Measurements from ENCODE around the gene MAB21L3.

DNA sequence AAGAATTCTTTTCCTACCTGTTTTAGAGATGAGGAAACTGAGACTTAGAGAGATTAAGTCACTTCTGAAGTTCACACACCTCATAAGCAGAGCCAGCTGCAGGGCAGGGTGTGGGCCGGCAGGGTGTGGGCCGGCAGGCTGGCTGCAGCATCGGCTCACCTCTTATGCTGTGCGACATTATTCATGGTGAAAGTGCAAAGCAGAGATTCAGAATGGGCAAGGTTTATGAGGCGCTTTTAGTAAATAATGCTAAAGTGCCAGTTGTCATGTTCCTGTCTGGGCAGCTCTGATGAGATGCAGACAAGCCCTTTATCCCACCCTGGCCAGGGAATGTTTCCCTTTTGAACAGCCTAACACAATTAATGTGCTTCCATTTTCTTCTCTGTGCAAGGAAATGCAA is 14.6 kb downstream of the MAB21L3 start:
- TF ChIP-seq POLR2A (IDR thresholded peaks at IDR 0.05): no peak
- TF ChIP-seq, protein P1, sequence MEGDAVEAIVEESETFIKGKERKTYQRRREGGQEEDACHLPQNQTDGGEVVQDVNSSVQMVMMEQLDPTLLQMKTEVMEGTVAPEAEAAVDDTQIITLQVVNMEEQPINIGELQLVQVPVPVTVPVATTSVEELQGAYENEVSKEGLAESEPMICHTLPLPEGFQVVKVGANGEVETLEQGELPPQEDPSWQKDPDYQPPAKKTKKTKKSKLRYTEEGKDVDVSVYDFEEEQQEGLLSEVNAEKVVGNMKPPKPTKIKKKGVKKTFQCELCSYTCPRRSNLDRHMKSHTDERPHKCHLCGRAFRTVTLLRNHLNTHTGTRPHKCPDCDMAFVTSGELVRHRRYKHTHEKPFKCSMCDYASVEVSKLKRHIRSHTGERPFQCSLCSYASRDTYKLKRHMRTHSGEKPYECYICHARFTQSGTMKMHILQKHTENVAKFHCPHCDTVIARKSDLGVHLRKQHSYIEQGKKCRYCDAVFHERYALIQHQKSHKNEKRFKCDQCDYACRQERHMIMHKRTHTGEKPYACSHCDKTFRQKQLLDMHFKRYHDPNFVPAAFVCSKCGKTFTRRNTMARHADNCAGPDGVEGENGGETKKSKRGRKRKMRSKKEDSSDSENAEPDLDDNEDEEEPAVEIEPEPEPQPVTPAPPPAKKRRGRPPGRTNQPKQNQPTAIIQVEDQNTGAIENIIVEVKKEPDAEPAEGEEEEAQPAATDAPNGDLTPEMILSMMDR (IDR thresholded peaks at IDR 0.05): no peak
